HEK293T (cell line): ENCODE results near the gene KRT84.

ENCODE experiments used
- CTCF ChIA-PET: fragments of 350-600 bp; formaldehyde crosslinking; extraction: SDS; loops from one replicate; lab custom pipeline; 2021; ENCODE audit warnings: antibody characterized with exemption, inconsistent platforms; lab: Yijun Ruan, JAX
- POLR2A ChIA-PET: fragments of 350-600 bp; formaldehyde crosslinking; extraction: SDS; loops from one replicate; lab custom pipeline; 2020; ENCODE audit warnings: antibody characterized with exemption, inconsistent platforms; lab: Yijun Ruan, JAX
- DNase-seq: peaks from one replicate; pipeline ENCODE4 v3.0.0; 2012; ENCODE audit warnings: mixed read lengths; ENCODE audit errors: extremely low spot score
- ARNT ChIP-seq: fragments of 450-650 bp; IDR thresholded peaks from 2 replicates; pipeline ENCODE4 v1.6.1; 2017; ENCODE audit warnings: mild to moderate bottlenecking
- BHLHE40 ChIP-seq: fragments of 450-650 bp; IDR thresholded peaks from 2 replicates; pipeline ENCODE4 v1.6.1; 2016; ENCODE audit warnings: mild to moderate bottlenecking, moderate library complexity, borderline replicate concordance
- CTBP1 ChIP-seq: fragments of 450-650 bp; IDR thresholded peaks from 2 replicates; pipeline ENCODE4 v1.6.1; 2016; ENCODE audit warnings: borderline replicate concordance
- ELF4 ChIP-seq: fragments of 450-650 bp; IDR thresholded peaks from 2 replicates; pipeline ENCODE4 v1.6.1; 2017; ENCODE audit warnings: antibody characterized with exemption
- FOXA1 ChIP-seq: fragments of 450-650 bp; IDR thresholded peaks from 2 replicates; pipeline ENCODE4 v1.6.1; 2016; ENCODE audit warnings: mild to moderate bottlenecking
- FOXK2 ChIP-seq: fragments of 450-650 bp; IDR thresholded peaks from 2 replicates; pipeline ENCODE4 v1.6.1; 2016; ENCODE audit warnings: mild to moderate bottlenecking
- FOXM1 ChIP-seq: fragments of 450-650 bp; IDR thresholded peaks from 2 replicates; pipeline ENCODE4 v1.6.1; 2017; ENCODE audit warnings: mild to moderate bottlenecking, borderline replicate concordance
- HDGF ChIP-seq: fragments of 450-650 bp; IDR thresholded peaks from 2 replicates; pipeline ENCODE4 v1.6.1; 2017; ENCODE audit warnings: antibody characterized with exemption, borderline replicate concordance
- L3MBTL2 ChIP-seq: fragments of 450-650 bp; conservative IDR thresholded peaks from 2 replicates; pipeline ENCODE4 v1.6.1; 2016; ENCODE audit warnings: mild to moderate bottlenecking
- LEF1 ChIP-seq: fragments of 450-650 bp; IDR thresholded peaks from 2 replicates; pipeline ENCODE4 v1.6.1; 2017; ENCODE audit warnings: mild to moderate bottlenecking, borderline replicate concordance
- NFRKB ChIP-seq: fragments of 450-650 bp; IDR thresholded peaks from 2 replicates; pipeline ENCODE4 v1.6.1; 2016; ENCODE audit warnings: mild to moderate bottlenecking, moderate library complexity
- PKNOX1 ChIP-seq: fragments of 450-650 bp; IDR thresholded peaks from 2 replicates; pipeline ENCODE4 v1.6.1; 2016
- SP1 ChIP-seq: fragments of 450-650 bp; IDR thresholded peaks from 2 replicates; pipeline ENCODE4 v1.6.1; 2017
- SUZ12 ChIP-seq: fragments of 450-650 bp; IDR thresholded peaks from 2 replicates; pipeline ENCODE4 v1.6.1; 2016; ENCODE audit warnings: mild to moderate bottlenecking
- TARDBP ChIP-seq: fragments of 450-650 bp; IDR thresholded peaks from 2 replicates; pipeline ENCODE4 v1.6.1; 2016
- ZNF384 ChIP-seq: fragments of 450-650 bp; IDR thresholded peaks from 2 replicates; pipeline ENCODE4 v1.6.1; 2016

The KRT84 gene

GRCh38 chr12:52387859-52388258, 2.4 kb upstream of the KRT84 start:
- TF ChIP-seq ARNT, result no peak
- no peak for TF ChIP-seq FOXA1
- TF ChIP-seq CTBP1, result no peak
- no peak for TF ChIP-seq SUZ12
- TF ChIP-seq SP1, result no peak
- no peak for TF ChIP-seq NFRKB
- TF ChIP-seq LEF1, result no peak
- no peak for TF ChIP-seq FOXK2
- POLR2A ChIA-PET, result no interaction called here
- DNase-seq, result no peak
- CTCF ChIA-PET, result no interaction called here

- no peak for DNase-seq
- POLR2A ChIA-PET, result no interaction called here
- CTCF ChIA-PET, result interaction anchor here (0.6 to 0.8 kb wide), 2 partner anchors 10 to 487 kb away, joined by 3 read pairs; no protein-coding TSS in a partner anchor
- TF ChIP-seq L3MBTL2 (no peak), HDGF (no peak), PKNOX1 (no peak), SUZ12 (no peak)
Measured at GRCh38 chr12:52383331-52383730, 2.1 kb downstream of the KRT84 start.

GRCh38 chr12:52382854-52383253, 2.6 kb downstream of the KRT84 start:
- TF ChIP-seq TARDBP, result no peak
- TF ChIP-seq ZNF384, result no peak
- no peak for TF ChIP-seq ELF4
- no peak for TF ChIP-seq FOXK2
- TF ChIP-seq BHLHE40, result no peak
- no peak for TF ChIP-seq L3MBTL2
- TF ChIP-seq NFRKB, result no peak
- TF ChIP-seq LEF1, result no peak
- no peak for TF ChIP-seq PKNOX1
- TF ChIP-seq FOXM1, result no peak
- no peak for TF ChIP-seq ARNT
- TF ChIP-seq HDGF, result no peak
- TF ChIP-seq CTBP1, result no peak
- no peak for TF ChIP-seq FOXA1
- no peak for TF ChIP-seq SUZ12
- TF ChIP-seq SP1, result no peak
- no peak for DNase-seq
- ChIA-PET CTCF (interaction anchor here (0.8 kb wide), 1 partner anchor 488 kb away, joined by 3 read pairs; no protein-coding TSS in a partner anchor), POLR2A (no interaction called here)

GRCh38 chr12:52381206-52381605, 4.2 kb downstream of the KRT84 start:
- DNase-seq, result no peak
- TF ChIP-seq PKNOX1 (no peak), ELF4 (no peak), TARDBP (no peak), FOXK2 (no peak), FOXA1 (no peak), LEF1 (no peak), ARNT (no peak), CTBP1 (no peak), HDGF (no peak), FOXM1 (no peak), L3MBTL2 (no peak), ZNF384 (no peak), BHLHE40 (no peak), SUZ12 (no peak), SP1 (no peak), NFRKB (no peak)
- CTCF ChIA-PET, result interaction anchor here (0.6 to 1.1 kb wide), 3 partner anchors 14 to 243 kb away, joined by 3 to 4 read pairs (median 3); partner anchors contain the start of gene KRT85
- POLR2A ChIA-PET, result no interaction called here

- peak; percentile 17 for DNase-seq
- POLR2A ChIA-PET, result no interaction called here
- TF ChIP-seq FOXM1 (no peak), ARNT (no peak), ZNF384 (no peak), FOXK2 (no peak), LEF1 (no peak), NFRKB (no peak), HDGF (no peak), L3MBTL2 (no peak), PKNOX1 (no peak), SUZ12 (no peak), SP1 (no peak), ELF4 (no peak), BHLHE40 (no peak), FOXA1 (no peak), CTBP1 (no peak)
- CTCF ChIA-PET, result interaction anchor here (0.6 to 1.4 kb wide), 4 partner anchors 10 to 485 kb away, joined by 3 to 5 read pairs (median 4); partner anchors contain the start of gene KRT85
Measured at GRCh38 chr12:52380271-52380694, 5.2 kb downstream of the KRT84 start.

GRCh38 chr12:52379536-52379935, 5.9 kb downstream of the KRT84 start:
- POLR2A ChIA-PET, result no interaction called here
- TF ChIP-seq FOXA1, result no peak
- TF ChIP-seq L3MBTL2, result no peak
- TF ChIP-seq ARNT, result no peak
- TF ChIP-seq ZNF384, result no peak
- no peak for TF ChIP-seq CTBP1
- TF ChIP-seq ELF4, result no peak
- no peak for TF ChIP-seq TARDBP
- no peak for TF ChIP-seq NFRKB
- no peak for TF ChIP-seq HDGF
- no peak for DNase-seq
- CTCF ChIA-PET, result interaction anchor here (0.5 to 1.4 kb wide), 3 partner anchors 10 to 264 kb away, joined by 3 to 5 read pairs (median 3); no protein-coding TSS in a partner anchor
